Measurements from ENCODE around the gene GABRA1.
A peak's percentile ranks its signal among the peaks of the same experiment; 100 is the strongest.

GABRA1 gene

DNA sequence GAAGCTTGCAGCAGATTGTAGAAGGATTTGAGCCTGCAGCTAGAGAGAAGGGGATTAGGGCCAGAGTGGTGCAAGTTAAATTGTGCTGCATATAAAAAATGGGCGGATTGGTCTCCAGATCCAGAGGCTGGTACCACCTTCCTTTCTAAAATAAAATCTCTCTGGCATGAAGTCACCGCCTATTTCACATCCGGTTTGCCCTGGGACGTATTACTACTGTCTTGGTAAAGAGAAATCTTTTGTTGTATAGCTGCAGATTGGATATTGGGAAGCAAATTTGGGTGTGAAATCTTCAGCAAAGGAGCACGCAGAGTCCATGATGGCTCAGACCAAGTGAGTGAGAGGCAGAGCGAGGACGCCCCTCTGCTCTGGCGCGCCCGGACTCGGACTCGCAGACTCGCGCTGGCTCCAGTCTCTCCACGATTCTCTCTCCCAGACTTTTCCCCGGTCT, at the start of gene GABRA1:
Gene GABRA1 (plus strand): TSS at position 180 of the 451 bp plus-strand sequence. CDS start 2,691 bp downstream, outside the sequence.
- peak within 1 kb of the TSS; percentile 40 for H3K4me3 ChIP-seq
- no peaks in the 10 kb centered on the region for H3K36me3 ChIP-seq (ENCODE audit: insufficient read depth, low read length)

DNA sequence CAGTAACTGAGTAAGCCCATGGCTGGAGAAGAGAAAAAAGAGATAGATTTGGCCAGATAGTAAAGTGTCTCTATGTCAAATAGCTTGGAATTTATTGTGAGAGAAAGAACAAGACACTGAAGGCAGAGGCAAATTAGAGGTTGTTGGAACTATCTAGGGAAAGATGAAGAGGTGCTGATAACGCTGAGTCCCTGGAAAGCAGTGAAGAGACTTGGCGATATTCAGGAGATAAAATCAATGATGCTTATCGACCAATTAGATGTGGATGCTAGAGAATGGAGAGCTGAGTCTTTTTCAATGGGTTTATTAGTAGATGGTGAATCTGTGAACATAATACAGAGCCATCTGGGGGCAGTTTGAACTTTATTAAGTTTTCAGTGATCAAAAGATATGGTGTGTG, 48.6 kb upstream of the GABRA1 start:
- TF ChIP-seq EZH2 (IDR thresholded peaks at IDR 0.05), result no peak
- no peak for TF ChIP-seq POLR2AphosphoS5 (IDR thresholded peaks at IDR 0.05; ENCODE audit: borderline replicate concordance, low read depth, low read length)
- TF ChIP-seq FOXP2 (optimal IDR thresholded peaks at IDR 0.05; ENCODE audit: control extremely low read depth, extremely low read length, insufficient read depth), result no peak
- H3K36me3 ChIP-seq (ENCODE audit: insufficient read depth, low read length), result no peaks in the 10 kb centered on the region
- DNase-seq (ENCODE audit: low read depth, low spot score), result no peak
- no peak overlapping the region for H3K9ac ChIP-seq (ENCODE audit: insufficient read length)
- H3K4me3 ChIP-seq, result no peak overlapping the region
- H3K27ac ChIP-seq, result no peak overlapping the region
- no peaks in the 10 kb centered on the region for H3K9me3 ChIP-seq (ENCODE audit: low read depth, low read length)

More for the DNA sequence above, at the start of gene GABRA1:
- TF ChIP-seq POLR2AphosphoS5 (IDR thresholded peaks at IDR 0.05; ENCODE audit: borderline replicate concordance, low read depth, low read length), result no peak
- no peak for TF ChIP-seq FOXP2 (optimal IDR thresholded peaks at IDR 0.05; ENCODE audit: control extremely low read depth, extremely low read length, insufficient read depth)
- no peak for TF ChIP-seq EZH2 (IDR thresholded peaks at IDR 0.05)
- Histone ChIP-seq H3K9ac (ENCODE audit: insufficient read length) (no peak within 1 kb of the TSS), H3K9me3 (ENCODE audit: low read depth, low read length) (no peaks in the 10 kb centered on the region), H3K27ac (no peak within 1 kb of the TSS)
- no peak for DNase-seq (ENCODE audit: low read depth, low spot score)

DNA sequence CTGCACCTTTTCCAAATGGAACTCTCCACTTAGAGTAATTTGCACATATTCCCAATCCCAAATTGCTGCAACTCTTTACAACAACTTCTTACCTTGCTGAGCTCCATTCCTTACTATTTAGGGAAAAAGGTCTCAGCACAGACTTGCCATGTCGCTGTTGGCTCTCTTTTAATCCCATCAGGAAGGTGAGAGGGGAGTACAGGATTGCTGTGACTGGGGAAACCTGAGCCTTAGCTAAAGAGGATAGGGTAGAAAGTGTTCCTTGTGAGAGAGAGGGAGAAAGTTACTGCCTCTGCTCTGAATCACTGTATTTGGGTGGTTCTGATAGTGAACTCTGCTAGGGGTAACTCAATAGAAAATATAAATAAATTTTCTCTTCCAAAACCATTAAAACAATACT, 43.7 kb upstream of the GABRA1 start:
- TF ChIP-seq POLR2AphosphoS5 (IDR thresholded peaks at IDR 0.05; ENCODE audit: borderline replicate concordance, low read depth, low read length), result no peak
- TF ChIP-seq EZH2 (IDR thresholded peaks at IDR 0.05), result no peak
- TF ChIP-seq FOXP2 (optimal IDR thresholded peaks at IDR 0.05; ENCODE audit: control extremely low read depth, extremely low read length, insufficient read depth), result no peak

DNA sequence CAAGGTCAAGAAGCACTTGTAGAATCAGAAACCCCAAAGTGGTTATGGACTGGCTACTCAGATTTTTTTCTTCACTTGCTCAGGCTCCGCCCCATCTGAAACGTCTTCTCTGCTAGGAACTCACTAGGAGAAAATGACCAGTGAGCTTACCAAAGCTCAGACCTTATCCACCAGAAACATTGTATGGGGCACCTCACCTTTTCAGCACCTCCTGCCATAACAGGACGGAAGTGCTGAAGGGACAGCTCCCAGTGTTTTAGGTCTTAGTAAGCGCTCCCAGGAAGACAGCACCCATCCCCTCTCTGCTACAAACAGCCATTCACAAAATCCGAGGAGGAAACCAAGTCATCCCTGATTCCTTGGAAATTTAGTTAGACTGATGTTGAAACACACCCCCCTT, 1.2 kb upstream of the GABRA1 start:
- no peak overlapping the region for H3K9ac ChIP-seq (ENCODE audit: insufficient read length)
- no peaks in the 10 kb centered on the region for H3K36me3 ChIP-seq (ENCODE audit: insufficient read depth, low read length)
- no peaks in the 10 kb centered on the region for H3K9me3 ChIP-seq (ENCODE audit: low read depth, low read length)
- DNase-seq (ENCODE audit: low read depth, low spot score), result peak; percentile 3
- no peak overlapping the region for H3K27ac ChIP-seq
- no peak for TF ChIP-seq FOXP2 (optimal IDR thresholded peaks at IDR 0.05; ENCODE audit: control extremely low read depth, extremely low read length, insufficient read depth)
- no peak for TF ChIP-seq EZH2 (IDR thresholded peaks at IDR 0.05)
- no peak for TF ChIP-seq POLR2AphosphoS5 (IDR thresholded peaks at IDR 0.05; ENCODE audit: borderline replicate concordance, low read depth, low read length)
- H3K4me3 ChIP-seq, result no peak overlapping the region

More for the DNA sequence above, 43.7 kb upstream of the GABRA1 start:
- Histone ChIP-seq H3K9ac (ENCODE audit: insufficient read length) (no peak overlapping the region), H3K27ac (no peak overlapping the region), H3K4me3 (no peak overlapping the region), H3K36me3 (ENCODE audit: insufficient read depth, low read length) (no peaks in the 10 kb centered on the region), H3K9me3 (ENCODE audit: low read depth, low read length) (no peaks in the 10 kb centered on the region)
- no peak for DNase-seq (ENCODE audit: low read depth, low spot score)

DNA sequence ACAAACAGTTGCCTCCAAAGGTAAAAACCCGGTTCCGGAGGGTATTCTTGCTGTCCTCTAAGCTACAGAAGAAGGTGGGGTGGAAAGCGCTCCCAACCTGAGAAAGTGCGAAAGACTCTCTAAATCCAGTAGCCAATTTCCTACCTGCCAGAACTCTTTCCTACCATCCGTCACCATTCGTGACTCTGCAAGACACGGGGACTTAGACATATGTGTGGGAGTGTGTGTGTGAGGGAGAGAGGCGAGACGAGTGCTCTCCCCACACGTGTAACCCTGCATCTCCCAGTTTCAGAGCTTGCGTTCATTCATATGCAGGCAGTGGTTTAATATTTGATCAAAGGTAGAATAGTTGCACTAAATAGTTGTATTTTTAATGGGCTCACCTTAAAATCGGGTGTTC, 473 bp upstream of the GABRA1 start:
- Histone ChIP-seq H3K4me3 (no peak overlapping the region), H3K9ac (ENCODE audit: insufficient read length) (no peak overlapping the region), H3K36me3 (ENCODE audit: insufficient read depth, low read length) (no peaks in the 10 kb centered on the region), H3K9me3 (ENCODE audit: low read depth, low read length) (no peaks in the 10 kb centered on the region), H3K27ac (no peak overlapping the region)
- TF ChIP-seq POLR2AphosphoS5 (IDR thresholded peaks at IDR 0.05; ENCODE audit: borderline replicate concordance, low read depth, low read length) (no peak), EZH2 (IDR thresholded peaks at IDR 0.05) (no peak), FOXP2 (optimal IDR thresholded peaks at IDR 0.05; ENCODE audit: control extremely low read depth, extremely low read length, insufficient read depth) (no peak)
- DNase-seq (ENCODE audit: low read depth, low spot score), result no peak

DNA sequence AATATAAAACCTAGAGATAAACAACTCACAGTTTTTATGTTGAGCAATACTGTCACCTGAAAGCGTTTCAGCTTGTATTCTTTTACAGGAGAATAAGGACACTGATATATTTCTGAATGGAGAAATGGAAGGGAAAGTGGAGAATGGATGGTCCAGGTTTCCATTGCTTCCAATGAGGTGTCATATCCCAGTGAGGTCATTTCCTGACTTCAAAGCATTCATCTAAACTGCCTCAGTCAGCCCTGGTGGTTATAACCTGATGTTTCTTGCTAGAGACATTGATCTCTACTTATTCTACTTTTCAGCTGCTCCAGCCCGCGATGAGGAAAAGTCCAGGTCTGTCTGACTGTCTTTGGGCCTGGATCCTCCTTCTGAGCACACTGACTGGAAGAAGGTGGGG, 2.6 kb downstream of the GABRA1 start:
- Histone ChIP-seq H3K27ac (no peak overlapping the region), H3K9me3 (ENCODE audit: low read depth, low read length) (no peaks in the 10 kb centered on the region), H3K4me3 (no peak overlapping the region), H3K36me3 (ENCODE audit: insufficient read depth, low read length) (no peaks in the 10 kb centered on the region), H3K9ac (ENCODE audit: insufficient read length) (no peak overlapping the region)
- TF ChIP-seq POLR2AphosphoS5 (IDR thresholded peaks at IDR 0.05; ENCODE audit: borderline replicate concordance, low read depth, low read length), result no peak
- no peak for TF ChIP-seq FOXP2 (optimal IDR thresholded peaks at IDR 0.05; ENCODE audit: control extremely low read depth, extremely low read length, insufficient read depth)
- TF ChIP-seq EZH2 (IDR thresholded peaks at IDR 0.05), result no peak
- DNase-seq (ENCODE audit: low read depth, low spot score), result no peak

DNA sequence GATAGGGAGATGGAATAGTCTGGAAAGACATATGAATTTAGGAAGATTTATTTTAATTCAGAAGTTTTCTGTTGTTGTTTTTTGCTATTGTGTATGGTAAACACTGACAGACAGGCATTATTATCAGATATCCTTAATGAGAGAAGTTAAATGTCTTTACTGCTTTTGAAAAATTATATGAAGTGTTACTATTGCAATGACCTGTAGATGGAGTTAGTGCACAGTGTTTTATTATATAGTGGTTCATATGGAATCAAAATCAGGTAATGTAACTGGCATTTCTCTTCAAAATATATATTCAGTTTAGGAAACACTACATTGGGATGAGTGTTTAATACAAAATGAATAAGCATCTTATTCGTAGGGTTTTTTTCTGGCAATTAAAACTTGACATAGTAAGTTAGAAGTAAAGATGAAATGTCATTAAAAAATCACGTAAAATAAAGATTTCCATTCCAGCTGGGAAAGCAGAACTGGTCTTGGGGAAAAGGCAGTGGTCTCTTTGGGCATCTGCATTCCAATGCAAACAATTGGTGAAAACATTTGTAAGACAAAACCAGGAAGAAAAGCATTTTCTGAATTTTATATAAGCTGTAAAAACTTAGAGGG, 3.9 kb downstream of the GABRA1 start:
- H3K4me3 ChIP-seq, result no peak overlapping the region
- H3K36me3 ChIP-seq (ENCODE audit: insufficient read depth, low read length), result no peaks in the 10 kb centered on the region
- H3K9ac ChIP-seq (ENCODE audit: insufficient read length), result no peak overlapping the region
- H3K27ac ChIP-seq, result no peak overlapping the region
- DNase-seq (ENCODE audit: low read depth, low spot score), result peak; percentile 3
- TF ChIP-seq POLR2AphosphoS5 (IDR thresholded peaks at IDR 0.05; ENCODE audit: borderline replicate concordance, low read depth, low read length) (no peak), EZH2 (IDR thresholded peaks at IDR 0.05) (no peak), FOXP2 (optimal IDR thresholded peaks at IDR 0.05; ENCODE audit: control extremely low read depth, extremely low read length, insufficient read depth) (no peak)
- no peaks in the 10 kb centered on the region for H3K9me3 ChIP-seq (ENCODE audit: low read depth, low read length)

DNA sequence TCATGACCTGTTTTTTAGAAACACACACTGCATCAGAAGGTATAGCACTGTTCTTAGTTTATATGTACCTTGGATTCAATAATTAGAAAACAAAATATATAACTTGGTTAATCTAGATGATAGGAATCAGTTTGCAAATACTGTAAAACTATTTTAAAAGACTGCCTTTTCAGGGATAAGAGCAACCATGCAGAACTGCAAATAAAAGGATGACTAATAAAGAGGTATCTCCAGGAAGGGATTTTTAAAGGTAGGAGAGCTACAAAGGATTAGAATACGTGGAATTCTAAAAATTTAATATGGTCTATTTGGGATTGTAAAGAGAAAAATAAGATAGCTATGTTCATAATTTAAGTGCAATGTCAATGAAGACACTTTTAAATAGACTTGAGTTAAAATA, 9.4 kb downstream of the GABRA1 start:
- no peaks in the 10 kb centered on the region for H3K36me3 ChIP-seq (ENCODE audit: insufficient read depth, low read length)
- TF ChIP-seq EZH2 (IDR thresholded peaks at IDR 0.05) (no peak), POLR2AphosphoS5 (IDR thresholded peaks at IDR 0.05; ENCODE audit: borderline replicate concordance, low read depth, low read length) (no peak), FOXP2 (optimal IDR thresholded peaks at IDR 0.05; ENCODE audit: control extremely low read depth, extremely low read length, insufficient read depth) (no peak)
- no peak overlapping the region for H3K27ac ChIP-seq
- no peak for DNase-seq (ENCODE audit: low read depth, low spot score)
- no peaks in the 10 kb centered on the region for H3K9me3 ChIP-seq (ENCODE audit: low read depth, low read length)
- no peak overlapping the region for H3K9ac ChIP-seq (ENCODE audit: insufficient read length)
- no peak overlapping the region for H3K4me3 ChIP-seq

DNA sequence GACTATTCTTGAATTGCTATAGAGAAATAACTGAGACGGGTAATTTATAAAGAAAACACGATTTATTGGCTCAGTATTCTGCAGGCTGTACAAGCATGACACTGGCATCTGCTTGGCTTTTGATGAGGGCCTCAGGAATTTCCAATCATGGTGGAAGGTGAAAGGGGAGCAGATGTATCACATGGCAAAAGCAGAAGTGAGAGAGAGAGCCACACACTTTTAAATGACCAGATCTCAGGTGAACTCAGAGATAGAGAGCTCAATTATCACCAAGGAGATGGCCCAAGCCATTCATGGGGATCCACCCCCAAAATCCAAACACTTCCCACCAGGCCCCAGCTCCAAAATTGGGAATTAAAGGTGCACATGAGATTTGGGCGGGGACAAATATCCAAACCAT, 15.3 kb downstream of the GABRA1 start:
- DNase-seq (ENCODE audit: low read depth, low spot score), result no peak
- Histone ChIP-seq H3K4me3 (no peak overlapping the region), H3K27ac (no peak overlapping the region), H3K36me3 (ENCODE audit: insufficient read depth, low read length) (no peaks in the 10 kb centered on the region), H3K9me3 (ENCODE audit: low read depth, low read length) (no peaks in the 10 kb centered on the region), H3K9ac (ENCODE audit: insufficient read length) (no peak overlapping the region)
- TF ChIP-seq POLR2AphosphoS5 (IDR thresholded peaks at IDR 0.05; ENCODE audit: borderline replicate concordance, low read depth, low read length) (no peak), EZH2 (IDR thresholded peaks at IDR 0.05) (no peak), FOXP2 (optimal IDR thresholded peaks at IDR 0.05; ENCODE audit: control extremely low read depth, extremely low read length, insufficient read depth) (no peak)
